ENCODE results near the gene BLM. TPM values are rescaled to one million over a fixed set of nuclear protein-coding genes. Genes with fewer than 3 reads are reported as not detected.

The BLM gene
- total RNA-seq, 1 donor from 2014 or later: 5.6 TPM

DNA sequence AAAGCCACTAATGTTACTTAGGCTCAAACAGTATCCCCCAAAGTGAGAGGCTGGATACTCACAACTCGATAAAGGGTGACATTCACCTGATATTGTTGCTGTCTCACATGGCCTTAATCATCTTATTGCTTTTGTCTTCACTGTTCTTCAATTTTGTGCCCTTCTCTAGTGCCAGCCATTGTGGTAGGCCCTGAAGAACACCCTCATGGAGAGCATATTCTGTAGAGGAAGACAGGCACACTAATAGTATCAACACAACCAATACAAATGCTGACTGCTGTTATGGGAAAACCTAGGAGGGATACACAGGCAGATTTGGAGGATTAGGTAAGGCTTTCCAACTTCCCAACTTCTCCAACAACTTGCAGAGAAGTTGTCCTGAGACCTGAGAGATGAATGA, 4.1 kb upstream of the BLM start:
- no peak for DNase-seq (ENCODE audit: low read depth)
- Histone ChIP-seq H3K4me3 (ENCODE audit: low read depth, low read length) (no peak overlapping the region), H3K36me3 (ENCODE audit: control insufficient read depth, insufficient read depth, low read length) (no peaks in the 10 kb centered on the region), H3K27me3 (ENCODE audit: control insufficient read depth, insufficient read depth, low read length) (no peaks in the 10 kb centered on the region)
- TF ChIP-seq, protein P1, sequence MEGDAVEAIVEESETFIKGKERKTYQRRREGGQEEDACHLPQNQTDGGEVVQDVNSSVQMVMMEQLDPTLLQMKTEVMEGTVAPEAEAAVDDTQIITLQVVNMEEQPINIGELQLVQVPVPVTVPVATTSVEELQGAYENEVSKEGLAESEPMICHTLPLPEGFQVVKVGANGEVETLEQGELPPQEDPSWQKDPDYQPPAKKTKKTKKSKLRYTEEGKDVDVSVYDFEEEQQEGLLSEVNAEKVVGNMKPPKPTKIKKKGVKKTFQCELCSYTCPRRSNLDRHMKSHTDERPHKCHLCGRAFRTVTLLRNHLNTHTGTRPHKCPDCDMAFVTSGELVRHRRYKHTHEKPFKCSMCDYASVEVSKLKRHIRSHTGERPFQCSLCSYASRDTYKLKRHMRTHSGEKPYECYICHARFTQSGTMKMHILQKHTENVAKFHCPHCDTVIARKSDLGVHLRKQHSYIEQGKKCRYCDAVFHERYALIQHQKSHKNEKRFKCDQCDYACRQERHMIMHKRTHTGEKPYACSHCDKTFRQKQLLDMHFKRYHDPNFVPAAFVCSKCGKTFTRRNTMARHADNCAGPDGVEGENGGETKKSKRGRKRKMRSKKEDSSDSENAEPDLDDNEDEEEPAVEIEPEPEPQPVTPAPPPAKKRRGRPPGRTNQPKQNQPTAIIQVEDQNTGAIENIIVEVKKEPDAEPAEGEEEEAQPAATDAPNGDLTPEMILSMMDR (IDR thresholded peaks at IDR 0.05; ENCODE audit: insufficient read depth, low read length, poor library complexity, severe bottlenecking): no peak

DNA sequence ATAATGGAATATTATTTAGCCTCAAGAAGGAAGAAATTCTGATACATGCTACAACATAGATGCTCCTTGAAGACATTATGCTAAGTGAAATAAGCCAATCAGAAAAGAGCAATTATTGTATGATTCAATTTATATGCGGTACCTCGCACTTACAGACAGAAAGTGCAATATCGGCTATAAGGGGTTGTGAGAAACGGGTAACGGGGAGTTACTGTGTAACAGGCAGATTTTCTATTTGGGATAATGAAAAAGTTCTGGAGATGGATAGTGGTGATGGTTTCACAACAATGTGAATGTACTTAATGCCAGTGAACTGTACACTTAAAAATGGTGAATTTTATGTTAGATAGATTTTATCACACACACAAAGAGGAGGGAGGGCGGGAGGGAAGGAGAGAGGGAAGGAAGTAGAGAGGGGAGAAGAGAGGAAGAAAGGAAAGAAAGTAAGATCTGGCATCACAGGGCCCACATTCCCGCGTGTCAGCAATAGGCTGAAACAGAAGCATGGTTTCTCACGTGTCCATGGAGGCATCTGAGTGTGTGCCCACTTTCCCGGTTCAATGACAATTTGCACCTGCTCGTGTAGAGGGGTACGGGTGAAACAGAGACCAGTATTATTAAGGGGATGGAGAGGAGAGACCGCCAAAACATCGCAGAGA, 700 bp upstream of the BLM start:
- DNase-seq (ENCODE audit: low read depth): no peak
- Histone ChIP-seq H3K36me3 (ENCODE audit: control insufficient read depth, insufficient read depth, low read length) (no peaks in the 10 kb centered on the region), H3K4me3 (ENCODE audit: low read depth, low read length) (peak overlapping the region; percentile 75), H3K27me3 (ENCODE audit: control insufficient read depth, insufficient read depth, low read length) (no peaks in the 10 kb centered on the region)
- TF ChIP-seq, protein P1 (IDR thresholded peaks at IDR 0.05; ENCODE audit: insufficient read depth, low read length, poor library complexity, severe bottlenecking): no peak

DNA sequence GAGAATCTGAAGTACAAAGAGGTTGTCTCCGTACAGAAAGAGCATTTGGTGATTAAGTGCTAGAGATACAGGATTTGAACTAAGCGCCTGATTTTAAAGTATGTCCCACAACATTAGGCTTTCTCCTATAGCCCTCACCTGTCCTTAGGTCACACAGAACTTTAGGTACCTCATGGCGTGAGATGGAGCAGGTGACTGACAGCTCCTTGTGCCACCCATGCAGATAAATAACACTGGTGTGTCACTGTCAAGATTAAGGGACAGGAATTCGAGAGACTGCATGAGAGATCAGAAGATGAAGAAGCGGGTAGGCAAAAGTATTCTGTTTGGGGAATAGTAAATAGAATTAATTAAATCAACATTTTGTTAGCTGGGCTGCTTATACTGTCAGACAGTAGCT, 1.1 kb downstream of the BLM start:
- no peak for DNase-seq (ENCODE audit: low read depth)
- TF ChIP-seq, protein P1 (IDR thresholded peaks at IDR 0.05; ENCODE audit: insufficient read depth, low read length, poor library complexity, severe bottlenecking): no peak
- Histone ChIP-seq H3K4me3 (ENCODE audit: low read depth, low read length) (peak overlapping the region; percentile 75), H3K27me3 (ENCODE audit: control insufficient read depth, insufficient read depth, low read length) (no peaks in the 10 kb centered on the region), H3K36me3 (ENCODE audit: control insufficient read depth, insufficient read depth, low read length) (no peaks in the 10 kb centered on the region)

DNA sequence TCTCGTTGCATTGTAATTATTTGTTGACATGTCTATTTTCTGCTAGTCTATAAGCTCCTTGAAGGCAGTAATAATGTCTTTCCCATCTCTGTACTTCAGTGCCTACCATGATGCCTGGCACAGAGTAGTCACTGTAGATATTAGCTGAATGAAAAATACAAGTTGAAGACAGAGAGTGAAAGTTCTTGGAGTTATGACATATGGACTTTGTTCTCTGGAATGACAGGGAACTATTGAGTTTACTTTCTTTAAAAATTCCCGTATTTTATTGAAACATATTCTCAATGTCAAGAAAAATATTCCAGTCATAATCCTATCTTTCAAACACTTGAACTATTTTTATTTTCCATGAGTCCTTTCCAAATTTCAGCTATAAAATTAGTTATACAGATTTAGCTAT, 3.0 kb downstream of the BLM start:
- TF ChIP-seq, protein P1 (IDR thresholded peaks at IDR 0.05; ENCODE audit: insufficient read depth, low read length, poor library complexity, severe bottlenecking): no peak
- H3K4me3 ChIP-seq (ENCODE audit: low read depth, low read length): no peak overlapping the region
- no peaks in the 10 kb centered on the region for H3K27me3 ChIP-seq (ENCODE audit: control insufficient read depth, insufficient read depth, low read length)
- DNase-seq (ENCODE audit: low read depth): no peak
- H3K36me3 ChIP-seq (ENCODE audit: control insufficient read depth, insufficient read depth, low read length): no peaks in the 10 kb centered on the region

DNA sequence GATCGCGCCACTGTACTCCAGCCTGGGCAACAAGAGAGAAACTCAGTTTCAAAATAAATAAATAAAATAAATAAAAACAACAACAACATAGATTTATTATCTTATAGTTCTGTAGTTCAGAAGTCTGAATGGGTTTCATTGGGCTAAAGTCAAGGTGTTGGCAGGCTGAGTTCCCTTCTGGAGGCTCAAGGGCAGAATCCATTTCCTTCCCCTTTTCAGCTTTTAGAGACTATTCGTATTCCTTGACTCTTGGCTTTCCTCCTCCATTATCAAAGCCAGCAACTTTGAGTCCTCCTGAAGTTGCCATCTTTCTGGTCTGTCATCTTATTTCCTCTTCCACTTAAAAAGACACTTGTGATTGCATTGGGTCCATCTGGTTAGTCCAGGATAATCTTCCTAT, 12.1 kb downstream of the BLM start:
- H3K36me3 ChIP-seq (ENCODE audit: control insufficient read depth, insufficient read depth, low read length): no peaks in the 10 kb centered on the region
- no peak for DNase-seq (ENCODE audit: low read depth)
- TF ChIP-seq, protein P1 (IDR thresholded peaks at IDR 0.05; ENCODE audit: insufficient read depth, low read length, poor library complexity, severe bottlenecking): no peak

DNA sequence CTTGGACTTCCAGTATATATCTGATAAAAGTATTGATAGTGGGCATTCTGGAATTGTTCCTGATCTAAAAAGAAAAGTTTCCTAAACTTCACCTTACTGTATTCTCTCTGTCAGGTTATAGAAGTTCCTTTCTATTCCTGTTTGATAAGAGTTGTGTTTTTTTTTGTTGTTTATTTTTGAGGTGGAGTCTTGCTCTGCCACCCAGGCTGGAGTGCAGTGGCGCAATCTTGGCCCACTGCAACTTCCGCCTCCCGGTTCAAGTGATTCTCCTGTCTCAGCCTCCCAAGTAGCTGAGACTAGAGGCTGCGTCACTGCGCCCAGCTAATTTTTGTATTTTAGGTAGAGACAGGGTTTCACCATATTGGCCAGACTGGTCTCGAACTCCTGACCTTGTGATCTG, 13.1 kb downstream of the BLM start:
- Histone ChIP-seq H3K4me3 (ENCODE audit: low read depth, low read length) (no peak overlapping the region), H3K27me3 (ENCODE audit: control insufficient read depth, insufficient read depth, low read length) (no peaks in the 10 kb centered on the region), H3K36me3 (ENCODE audit: control insufficient read depth, insufficient read depth, low read length) (no peaks in the 10 kb centered on the region)
- DNase-seq (ENCODE audit: low read depth): no peak
- TF ChIP-seq, protein P1 (IDR thresholded peaks at IDR 0.05; ENCODE audit: insufficient read depth, low read length, poor library complexity, severe bottlenecking): no peak

More for the DNA sequence above, 12.1 kb downstream of the BLM start:
- Histone ChIP-seq H3K4me3 (ENCODE audit: low read depth, low read length) (no peak overlapping the region), H3K27me3 (ENCODE audit: control insufficient read depth, insufficient read depth, low read length) (no peaks in the 10 kb centered on the region)

Measured in kidney epithelial cell (primary cell).